Right lobe of liver (tissue), 4 donors: Measurements from ENCODE around the gene CCDC97.

ENCODE experiments used
- POLR2A ChIP-seq: fragments of 450-650 bp; IDR thresholded peaks from one replicate; pipeline ENCODE4 v1.6.1; 2017; ENCODE audit warnings: antibody characterized with exemption, mild to moderate bottlenecking
- TF ChIP-seq, protein P1 (sequence below), 4 donors: fragments of 200-600 bp in 3 of 4; fragments of 450-650 bp in 1 of 4; IDR thresholded peaks; one replicate each; pipeline versions ENCODE4 v1.5.1 to v1.8.0; 2016 to 2022; ENCODE audit warnings: antibody characterized with exemption in 4 of 4, mild to moderate bottlenecking in 2 of 4
- donor health status: DM: no; HTN: no; CAD: no.
- donor health status: DM: no; HTN: no; CAD: no.
- donor health status: DM: no; HTN: yes; CAD: no.

DNA sequence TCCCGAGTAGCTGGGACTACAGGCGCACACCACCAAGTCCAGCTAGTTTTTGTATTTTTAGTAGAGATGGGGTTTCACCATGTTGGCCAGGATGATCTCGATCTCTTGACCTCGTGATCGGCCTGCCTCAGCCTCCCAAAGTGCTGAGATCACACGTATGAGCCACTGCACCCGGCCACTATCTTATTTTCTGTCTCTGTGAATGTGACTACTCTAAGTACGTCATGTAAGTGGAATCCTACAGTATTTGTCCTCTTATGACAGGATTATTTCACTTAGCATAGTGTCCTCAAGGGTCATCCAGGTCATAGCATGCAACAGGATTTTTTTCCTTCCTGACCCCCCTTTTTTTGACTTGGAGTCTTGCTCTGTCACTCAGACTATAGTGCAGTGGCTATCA lies 61.6 kb downstream of the CCDC97 start:
- TF ChIP-seq POLR2A, result no peak
- TF ChIP-seq, protein P1, sequence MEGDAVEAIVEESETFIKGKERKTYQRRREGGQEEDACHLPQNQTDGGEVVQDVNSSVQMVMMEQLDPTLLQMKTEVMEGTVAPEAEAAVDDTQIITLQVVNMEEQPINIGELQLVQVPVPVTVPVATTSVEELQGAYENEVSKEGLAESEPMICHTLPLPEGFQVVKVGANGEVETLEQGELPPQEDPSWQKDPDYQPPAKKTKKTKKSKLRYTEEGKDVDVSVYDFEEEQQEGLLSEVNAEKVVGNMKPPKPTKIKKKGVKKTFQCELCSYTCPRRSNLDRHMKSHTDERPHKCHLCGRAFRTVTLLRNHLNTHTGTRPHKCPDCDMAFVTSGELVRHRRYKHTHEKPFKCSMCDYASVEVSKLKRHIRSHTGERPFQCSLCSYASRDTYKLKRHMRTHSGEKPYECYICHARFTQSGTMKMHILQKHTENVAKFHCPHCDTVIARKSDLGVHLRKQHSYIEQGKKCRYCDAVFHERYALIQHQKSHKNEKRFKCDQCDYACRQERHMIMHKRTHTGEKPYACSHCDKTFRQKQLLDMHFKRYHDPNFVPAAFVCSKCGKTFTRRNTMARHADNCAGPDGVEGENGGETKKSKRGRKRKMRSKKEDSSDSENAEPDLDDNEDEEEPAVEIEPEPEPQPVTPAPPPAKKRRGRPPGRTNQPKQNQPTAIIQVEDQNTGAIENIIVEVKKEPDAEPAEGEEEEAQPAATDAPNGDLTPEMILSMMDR (IDR thresholded peaks at IDR 0.05), result no peak
